ENCODE data around the gene PPP1R3G.

PPP1R3G gene

GRCh38 chr6:5068153-5068751, 16.9 kb upstream of the PPP1R3G start:
- DNase-seq (ENCODE audit: extremely low spot score, insufficient read length, low read depth) (no peak), FAIRE-seq (no peak)

- no peak for FAIRE-seq
- DNase-seq (ENCODE audit: extremely low spot score, insufficient read length, low read depth) = no peak
Observed at GRCh38 chr6:5071216-5071615, 13.9 kb upstream of the PPP1R3G start.

GRCh38 chr6:5072440-5072839, 12.7 kb upstream of the PPP1R3G start:
- FAIRE-seq = peak; percentile 71
- DNase-seq (ENCODE audit: extremely low spot score, insufficient read length, low read depth) = no peak

- DNase-seq (ENCODE audit: extremely low spot score, insufficient read length, low read depth) (no peak), FAIRE-seq (no peak)
Observed at GRCh38 chr6:5073992-5074391, 11.1 kb upstream of the PPP1R3G start.

- no peak for DNase-seq (ENCODE audit: extremely low spot score, insufficient read length, low read depth)
- FAIRE-seq = no peak
Observed at GRCh38 chr6:5076931-5077330, 8.2 kb upstream of the PPP1R3G start.

- no peak for DNase-seq (ENCODE audit: extremely low spot score, insufficient read length, low read depth)
- no peak for FAIRE-seq
Observed at GRCh38 chr6:5078121-5078669, 6.9 kb upstream of the PPP1R3G start.

- no peak for DNase-seq (ENCODE audit: extremely low spot score, insufficient read length, low read depth)
- FAIRE-seq = no peak
Observed at GRCh38 chr6:5079692-5080091, 5.4 kb upstream of the PPP1R3G start.

- no peak for DNase-seq (ENCODE audit: extremely low spot score, insufficient read length, low read depth)
- no peak for FAIRE-seq
Observed at GRCh38 chr6:5080574-5080973, 4.6 kb upstream of the PPP1R3G start.

- FAIRE-seq (no peak), DNase-seq (ENCODE audit: extremely low spot score, insufficient read length, low read depth) (no peak)
Observed at GRCh38 chr6:5081182-5081581, 4.0 kb upstream of the PPP1R3G start.

- DNase-seq (ENCODE audit: extremely low spot score, insufficient read length, low read depth) (no peak), FAIRE-seq (no peak)
Observed at GRCh38 chr6:5081955-5082354, 3.2 kb upstream of the PPP1R3G start.

- DNase-seq (ENCODE audit: extremely low spot score, insufficient read length, low read depth) = no peak
Observed at GRCh38 chr6:5082487-5083306, 2.4 kb upstream of the PPP1R3G start.

GRCh38 chr6:5083307-5083583, 1.9 kb upstream of the PPP1R3G start:
- FAIRE-seq (no peak), DNase-seq (ENCODE audit: extremely low spot score, insufficient read length, low read depth) (no peak)

More at GRCh38 chr6:5082487-5083306, 2.4 kb upstream of the PPP1R3G start:
- FAIRE-seq = no peak

- DNase-seq (ENCODE audit: extremely low spot score, insufficient read length, low read depth) (no peak), FAIRE-seq (no peak)
Observed at GRCh38 chr6:5083813-5084359, 1.3 kb upstream of the PPP1R3G start.

GRCh38 chr6:5084360-5084780, 771 bp upstream of the PPP1R3G start:
- no peak for FAIRE-seq
- DNase-seq (ENCODE audit: extremely low spot score, insufficient read length, low read depth) = no peak

- no peak for DNase-seq (ENCODE audit: extremely low spot score, insufficient read length, low read depth)
- no peak for FAIRE-seq
Observed at GRCh38 chr6:5085648-5086293, 630 bp downstream of the PPP1R3G start.

GRCh38 chr6:5086294-5086890, 1.3 kb downstream of the PPP1R3G start:
- DNase-seq (ENCODE audit: extremely low spot score, insufficient read length, low read depth) (no peak), FAIRE-seq (no peak)

- DNase-seq (ENCODE audit: extremely low spot score, insufficient read length, low read depth) (no peak), FAIRE-seq (no peak)
Observed at GRCh38 chr6:5087389-5087788, 2.2 kb downstream of the PPP1R3G start.

GRCh38 chr6:5088780-5089179, 3.6 kb downstream of the PPP1R3G start:
- DNase-seq (ENCODE audit: extremely low spot score, insufficient read length, low read depth) = no peak
- no peak for FAIRE-seq

- no peak for DNase-seq (ENCODE audit: extremely low spot score, insufficient read length, low read depth)
- FAIRE-seq = no peak
Observed at GRCh38 chr6:5089481-5090438, 4.6 kb downstream of the PPP1R3G start.

Data from GM18507 (cell line).